Heart left ventricle (tissue), 13 donors: ENCODE measurements around the gene ZMYND15.

Source experiments
- CTCF ChIP-seq, 12 donors: fragments of 200-600 bp; sonication (generic) in 4 of 12; IDR thresholded peaks; one replicate each; pipeline versions ENCODE4 v1.5.0 to v1.8.0; 2018 to 2022; ENCODE audit warnings: antibody characterized with exemption in 12 of 12, mild to moderate bottlenecking in 5 of 12
- POLR2A ChIP-seq, 2 donors: fragments of 450-650 bp; IDR thresholded peaks; one replicate each; pipeline ENCODE4 v1.6.1; 2017; ENCODE audit warnings: antibody characterized with exemption in 2 of 2, mild to moderate bottlenecking in 2 of 2, moderate library complexity in 2 of 2
- donor health status: ischemic (EF 13 %, LVEDD 7.1; RV severe dilation, severe dysfunction).
- donor health status: DM: no; HTN: yes; CAD: no.
- donor health status: DM: no; HTN: no; CAD: no.
- donor health status: ischemic (EF 25% LVEDD 6.9; RV normal size, moderate dysfunction).
- donor health status: ischemic (EF 25% LVEDD 5.7; RV mildly dilated, moderate dysfunction).
- donor health status: ischemic (EF 35%, LVEDD 5.7; RV mildly dilated, moderate dysfunction).
- donor health status: nonischemic (EF 11% LVEDD 7.7; RV severe dilation, severe dysfunction).
- donor health status: DM: yes; HTN: yes; CAD: no.
- donor health status: PGD.
- donor health status: ischemic (EF 29% LVEDD 5.4; RV normal size, mild dysfunction).
- donor health status: nonischemic (EF 23%, LVEDD 6.1; RV moderate dilation, normal function).

- TF ChIP-seq CTCF (IDR thresholded peaks at IDR 0.05) = no peak
- no peak for TF ChIP-seq POLR2A (IDR thresholded peaks at IDR 0.05)
These were observed 23.6 kb upstream of the ZMYND15 start for GRCh38 chr17:4716081-4716480.
